CD14-positive monocyte (primary cell): ENCODE measurements around the gene ACP3. TPM values are rescaled to one million over a fixed set of nuclear protein-coding genes. Genes with fewer than 3 reads are reported as not detected.

Source experiments
- DNase-seq, 3 donors: peaks; one replicate each; pipeline ENCODE4 v3.0.0-alpha.2; 2011 to 2022
- H2AFZ ChIP-seq: 2 replicates; pipeline ENCODE4 v1.6.0; 2012; ENCODE audit warnings: mild to moderate bottlenecking, low read depth, low read length, inconsistent platforms; ENCODE audit not compliant: insufficient read depth, poor library complexity, severe bottlenecking
- H3K27ac ChIP-seq, 2 donors: 1 replicate in 1 of 2; 2 replicates in 1 of 2; pipeline ENCODE4 v1.5.1; 2012 to 2013; ENCODE audit warnings: low read length in 2 of 2, control low read depth in 1 of 2, inconsistent platforms in 1 of 2, low read depth in 1 of 2, mild to moderate bottlenecking in 1 of 2
- H3K27me3 ChIP-seq, 2 donors: one replicate each; pipeline versions ENCODE4 v1.6.0 to v1.6.1; 2011 to 2013; ENCODE audit warnings: low read length in 2 of 2; ENCODE audit not compliant: control insufficient read depth in 2 of 2, insufficient read depth in 2 of 2
- H3K36me3 ChIP-seq, 2 donors: replicated peaks in 1 of 2; 1 replicate in 1 of 2; 2 replicates in 1 of 2; pipeline versions ENCODE4 v1.5.1 to v1.6.1; 2012 to 2013; ENCODE audit warnings: low read length in 2 of 2, control low read depth in 1 of 2, inconsistent platforms in 1 of 2, mild to moderate bottlenecking in 1 of 2; ENCODE audit not compliant: insufficient read depth in 2 of 2, control insufficient read depth in 1 of 2
- H3K4me1 ChIP-seq, 2 donors: 1 replicate in 1 of 2; 2 replicates in 1 of 2; pipeline versions ENCODE4 v1.5.1 to v1.6.1; 2012 to 2013; ENCODE audit warnings: low read length in 2 of 2, control low read depth in 1 of 2, inconsistent platforms in 1 of 2, mild to moderate bottlenecking in 1 of 2, moderate library complexity in 1 of 2; ENCODE audit not compliant: insufficient read depth in 2 of 2, control insufficient read depth in 1 of 2
- H3K4me2 ChIP-seq: replicated peaks from 2 replicates; pipeline ENCODE3; 2012; ENCODE audit warnings: low read length, moderate library complexity, mild to moderate bottlenecking; ENCODE audit not compliant: poor library complexity, severe bottlenecking; ENCODE audit errors: extremely low read depth
- H3K4me3 ChIP-seq, 3 experiments: fragments of 200-600 bp in 1 of 3; sonication (generic) in 1 of 3; replicated peaks in 1 of 3; 1 replicate in 2 of 3; 2 replicates in 1 of 3; pipeline ENCODE4 v1.5.1; 2011 to 2013; ENCODE audit warnings: low read length in 3 of 3, mild to moderate bottlenecking in 3 of 3, control low read depth in 2 of 3, low read depth in 2 of 3, inconsistent platforms in 1 of 3, moderate library complexity in 1 of 3
- H3K79me2 ChIP-seq: 2 replicates; pipeline ENCODE4 v1.6.0; 2012; ENCODE audit warnings: mild to moderate bottlenecking, control low read depth, inconsistent platforms, low read length, moderate library complexity; ENCODE audit not compliant: insufficient read depth
- H3K9ac ChIP-seq: 2 replicates; pipeline ENCODE4 v1.6.0; 2017; ENCODE audit warnings: low read length, mild to moderate bottlenecking; ENCODE audit not compliant: insufficient read depth, poor library complexity, severe bottlenecking
- H3K9me3 ChIP-seq, 2 donors: replicated peaks in 1 of 2; 1 replicate in 1 of 2; 2 replicates in 1 of 2; pipeline versions ENCODE4 v1.5.1 to v1.6.1; 2012 to 2013; ENCODE audit warnings: low read length in 2 of 2, control low read depth in 1 of 2; ENCODE audit not compliant: control insufficient read depth in 1 of 2, insufficient read depth in 1 of 2
- H4K20me1 ChIP-seq: 2 replicates; pipeline ENCODE4 v1.6.0; 2012; ENCODE audit warnings: mild to moderate bottlenecking, low read length, control low read depth, moderate library complexity; ENCODE audit not compliant: insufficient read depth
- H3K27ac Mint-ChIP-seq, 7 donors: one replicate each; pipeline ENCODE4 v1.8.0; 2020; ENCODE audit warnings: mild to moderate bottlenecking in 7 of 7, mixed read lengths in 7 of 7, moderate library complexity in 6 of 7, inconsistent platforms in 2 of 7
- H3K27me3 Mint-ChIP-seq, 3 donors: one replicate each; pipeline ENCODE4 v1.8.0; 2021 to 2022; ENCODE audit warnings: low read depth in 3 of 3, mild to moderate bottlenecking in 3 of 3, mixed read lengths in 3 of 3, moderate library complexity in 3 of 3, inconsistent platforms in 1 of 3
- H3K36me3 Mint-ChIP-seq, 2 donors: one replicate each; pipeline ENCODE4 v1.8.0; 2020; ENCODE audit warnings: mixed read lengths in 2 of 2, inconsistent platforms in 1 of 2, mild to moderate bottlenecking in 1 of 2
- H3K4me1 Mint-ChIP-seq: one replicate; pipeline ENCODE4 v1.8.0; 2020; ENCODE audit warnings: mild to moderate bottlenecking, mixed read lengths
- H3K4me3 Mint-ChIP-seq, 2 donors: one replicate each; pipeline ENCODE4 v1.8.0; 2020; ENCODE audit warnings: mild to moderate bottlenecking in 2 of 2, mixed read lengths in 2 of 2, moderate library complexity in 1 of 2
- H3K9me3 Mint-ChIP-seq, 7 donors: one replicate each; pipeline ENCODE4 v1.8.0; 2020 to 2022; ENCODE audit warnings: mixed read lengths in 7 of 7, mild to moderate bottlenecking in 6 of 7, moderate library complexity in 6 of 7, inconsistent platforms in 2 of 7
- CTCF ChIP-seq: fragments of 200-600 bp; IDR thresholded peaks from one replicate; pipeline ENCODE4 v1.8.0; 2022; ENCODE audit warnings: antibody characterized with exemption, mild to moderate bottlenecking
- WGBS: methylation state at CpG from one replicate; pipeline ENCODE4 v1.1.5; 2013; ENCODE audit warnings: missing lambda C conversion rate; ENCODE audit not compliant: insufficient coverage; 5-methylcytosine and 5-hydroxymethylcytosine counted together
- intact Hi-C, 2 donors: fragments of 100-400 bp; cut with micrococcal nuclease; formaldehyde crosslinking; loops; one replicate each; pipeline versions ENCODE4 v1.15.0 to v1.15.1; 2023
- polyA plus RNA-seq, 3 donors: library from polyadenylated mRNA; depleted of rRNA in 1 of 3; unstranded in 2 of 3; stranded (reverse) in 1 of 3; fragments of 300-500 nt in 2 of 3; fragments of >200 nt in 1 of 3; fragmentation: Illumina TruSeq in 2 of 3; gene quantifications; 1 replicate in 2 of 3; 2 replicates in 1 of 3; pipeline ENCODE4 v1.2.3, GENCODE V29; 2012 to 2021

The ACP3 gene
- polyA plus RNA-seq, 3 donors = 33.9 to 55.6 (median 44.0) TPM

GRCh38 chr3:132332508-132332907 is 15.3 kb downstream of the ACP3 start:
- Histone ChIP-seq H3K4me1 (no peaks in the 10 kb centered on the region), H2AFZ (no peak overlapping the region), H3K36me3 (peaks cover 92 to 100% of the 10 kb centered on the region in 2 donors), H3K9me3 (no peaks in the 10 kb centered on the region), H3K27me3 (no peaks in the 10 kb centered on the region), H3K27ac (no peak overlapping the region), H3K79me2 (no peaks in the 10 kb centered on the region), H4K20me1 (peaks cover 43% of the 10 kb centered on the region), H3K9ac (no peak overlapping the region), H3K4me2 (no peak overlapping the region), H3K4me3 (no peak overlapping the region)
- no peaks in the 10 kb centered on the region for H3K4me1 Mint-ChIP-seq
- DNase-seq = no peak
- no CpG with 5 or more reads among the region's 1 CpG for WGBS
- no peaks in the 10 kb centered on the region for H3K27me3 Mint-ChIP-seq
- peak overlapping the region in 2 of 7 donors; percentile 4 to 32 for H3K27ac Mint-ChIP-seq
- peaks cover 87 to 99% of the 10 kb centered on the region in 2 donors for H3K36me3 Mint-ChIP-seq
- H3K4me3 Mint-ChIP-seq = no peak overlapping the region
- no peak for TF ChIP-seq CTCF
- intact Hi-C loops = no loop called here
- H3K9me3 Mint-ChIP-seq = no peaks in the 10 kb centered on the region

DNA sequence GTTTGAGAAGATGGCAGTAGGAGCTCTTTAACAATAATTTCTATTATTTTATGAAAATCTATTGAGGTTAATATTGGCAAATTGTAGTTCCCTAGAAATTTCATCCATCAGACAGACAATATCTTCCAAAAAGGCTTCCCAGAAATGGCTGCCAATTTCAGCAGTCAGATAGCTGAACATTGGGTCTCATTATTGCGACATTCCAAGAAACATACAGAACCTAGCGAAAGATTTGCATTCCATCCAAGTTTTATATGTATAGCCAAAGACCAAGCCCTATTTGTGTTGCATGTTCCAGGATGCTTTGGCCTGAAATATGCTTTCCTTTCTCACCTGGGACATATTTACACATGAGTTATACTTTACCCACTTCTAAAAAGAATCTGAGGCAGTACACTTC is 24.5 kb downstream of the ACP3 start:
- no peaks in the 10 kb centered on the region for H3K79me2 ChIP-seq
- no peaks in the 10 kb centered on the region for H3K27me3 ChIP-seq
- Mint-ChIP-seq H3K27me3 (peaks cover 0 to 2% (median 0%) of the 10 kb centered on the region in 3 donors), H3K9me3 (no peaks in the 10 kb centered on the region), H3K4me3 (no peak overlapping the region), H3K4me1 (peaks cover 17% of the 10 kb centered on the region), H3K27ac (no peak overlapping the region), H3K36me3 (peaks cover 65 to 77% of the 10 kb centered on the region in 2 donors)
- no peak overlapping the region for H3K9ac ChIP-seq
- H3K4me3 ChIP-seq = no peak overlapping the region
- 83% methylated on average over 2 of the region's 2 CpGs for WGBS
- H3K4me1 ChIP-seq = peaks cover 8 to 12% of the 10 kb centered on the region in 2 donors
- peaks cover 23% of the 10 kb centered on the region for H4K20me1 ChIP-seq
- TF ChIP-seq CTCF = no peak
- no peaks in the 10 kb centered on the region for H3K9me3 ChIP-seq
- H3K36me3 ChIP-seq = peaks cover 73 to 90% of the 10 kb centered on the region in 2 donors
- intact Hi-C loops = loop anchor here (2.0 kb wide), 2 partner anchors 87 to 89 kb away; no protein-coding TSS in a partner anchor
- no peak for DNase-seq
- no peak overlapping the region for H2AFZ ChIP-seq
- H3K27ac ChIP-seq = no peak overlapping the region
- no peak overlapping the region for H3K4me2 ChIP-seq
